ENCODE results near the gene C2orf81.
"Not testable (repeated sequence)": the region's sequence is repeated elsewhere in the genome, so short reads cannot be mapped to it uniquely, and the experiment has no call there.

C2orf81 gene

DNA sequence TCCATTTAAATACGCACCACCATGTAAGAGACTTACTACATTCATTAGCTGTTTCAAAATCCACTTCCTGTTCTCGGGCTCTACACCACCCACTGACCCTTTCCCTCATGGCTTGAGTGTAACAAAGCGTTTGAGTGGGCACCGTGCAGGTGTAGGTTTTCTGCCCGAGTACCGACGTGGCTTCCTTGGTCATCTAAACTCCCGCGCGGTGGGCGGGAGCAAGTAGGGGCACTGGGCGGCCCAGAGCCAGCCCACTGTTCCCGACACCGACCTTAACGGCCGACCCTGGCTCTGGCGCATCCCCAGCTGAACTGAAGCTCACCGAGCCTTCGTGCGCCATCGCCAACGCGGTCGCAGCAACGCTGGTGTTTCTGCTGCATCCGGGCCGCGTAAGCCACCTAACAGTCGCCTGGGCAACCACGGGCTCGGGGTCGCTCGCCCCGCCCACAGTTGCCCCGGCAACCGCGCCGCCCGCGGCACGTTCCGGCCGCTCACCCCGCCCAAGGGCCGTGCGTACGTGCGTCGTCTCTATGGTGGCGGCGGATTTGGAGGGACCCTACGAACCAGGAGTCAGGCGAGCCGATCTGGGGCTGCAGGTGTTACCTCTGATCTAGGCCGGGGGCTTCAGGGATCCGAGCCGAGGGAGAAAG is at the start of gene C2orf81, which contains the start of gene WDR54:
Gene C2orf81 (minus strand): TSS at position 399 of the 650 bp plus-strand sequence. CDS start 59 bp downstream, at position 340.
Gene WDR54 (plus strand): TSS at position 510 of the 650 bp plus-strand sequence. CDS start 424 bp downstream, outside the sequence.
- peak; percentile 90 to 91 for DNase-seq

DNA sequence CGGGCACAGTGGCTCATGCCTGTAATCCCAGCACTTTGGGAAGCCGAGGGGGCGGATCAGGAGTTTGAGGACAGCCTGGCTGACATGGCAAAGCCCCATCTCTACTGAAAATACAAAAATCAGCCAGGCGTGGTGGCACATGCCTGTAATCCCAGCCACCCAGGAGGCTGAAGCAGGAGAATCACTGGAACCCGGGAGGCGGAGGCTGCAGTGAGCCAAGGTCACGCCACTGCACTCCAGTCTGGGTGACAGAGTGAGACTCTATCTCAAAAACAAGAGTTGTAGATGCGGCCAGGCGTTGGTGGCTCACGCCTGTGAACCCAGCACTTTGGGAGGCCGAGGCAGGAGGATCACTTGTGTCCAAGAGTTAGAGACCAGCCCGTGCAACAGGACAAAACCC is 49.3 kb upstream of the C2orf81 start:
- DNase-seq, result not testable (repeated sequence)

DNA sequence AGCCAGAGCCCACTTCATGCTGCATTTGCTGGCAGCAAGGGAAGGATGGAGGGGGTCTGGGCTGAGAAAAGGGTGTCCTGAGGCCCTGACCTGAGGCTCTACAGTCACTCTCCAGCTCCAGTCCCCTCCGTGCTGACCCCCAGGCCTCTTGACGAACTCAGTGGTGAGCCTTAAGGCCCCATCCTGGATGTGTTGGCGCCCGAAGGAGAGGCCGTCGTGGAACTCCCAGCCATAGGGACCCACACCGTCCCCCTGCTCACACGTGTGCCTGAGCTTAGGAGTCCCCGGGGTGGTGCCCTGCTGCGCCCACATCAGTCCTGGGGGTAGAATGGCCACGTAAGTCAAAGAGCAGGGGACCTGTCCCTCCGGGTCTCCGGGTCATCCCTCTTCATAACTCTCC is 43.0 kb upstream of the C2orf81 start:
- no peak for DNase-seq

DNA sequence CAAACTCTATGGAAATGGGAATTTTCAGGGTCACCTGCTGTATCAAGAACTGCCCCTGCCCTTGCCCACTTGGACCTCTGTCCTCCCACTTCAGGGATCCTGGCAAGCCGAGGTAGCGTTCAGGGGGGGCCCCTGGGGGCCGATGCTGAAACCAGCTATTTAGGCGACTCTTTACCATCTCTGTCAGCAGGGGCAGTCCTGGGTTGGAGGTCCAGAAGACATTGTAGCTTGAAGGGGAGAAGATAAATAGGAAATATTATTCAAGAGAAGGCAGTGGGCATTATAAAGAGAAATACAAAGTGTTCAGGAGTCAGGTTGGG is 41.3 kb upstream of the C2orf81 start:
- no peak for DNase-seq

DNA sequence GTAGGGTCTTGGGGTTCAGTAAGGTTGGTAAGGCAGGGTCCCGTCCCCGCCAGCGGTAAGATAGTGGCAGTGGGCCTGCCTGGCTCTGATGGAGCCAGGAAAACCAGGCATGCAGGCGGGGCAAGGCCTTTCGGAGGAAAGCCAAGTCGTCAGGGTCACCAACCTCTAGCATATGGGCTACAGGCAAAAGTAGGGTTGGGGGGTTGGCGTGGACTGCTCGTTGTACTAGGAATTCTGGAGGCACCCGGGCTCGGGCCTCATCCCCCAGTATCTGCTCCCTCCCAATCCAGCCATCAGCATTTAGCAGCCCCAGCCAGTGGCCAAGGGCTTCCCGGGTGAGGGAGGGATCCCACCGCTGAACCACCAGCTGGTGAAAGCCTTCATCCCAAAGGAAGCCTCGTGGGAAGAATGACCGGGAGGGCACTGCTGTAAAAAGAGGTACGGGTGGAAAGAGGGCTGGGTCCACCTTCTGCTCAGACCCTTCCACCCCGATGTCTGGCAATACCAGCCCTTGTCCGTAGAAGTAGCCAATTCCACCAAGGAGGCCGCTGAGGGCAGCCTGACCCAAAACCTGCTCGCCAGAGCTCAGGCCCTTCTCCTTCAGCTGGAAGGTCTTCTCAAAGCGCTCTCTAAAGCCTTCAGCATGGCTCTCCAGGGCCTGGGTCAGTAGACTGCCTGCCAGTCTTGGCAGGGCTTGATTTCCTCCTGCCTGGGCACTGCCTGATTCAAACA is 40.8 kb upstream of the C2orf81 start:
- DNase-seq, result no peak

DNA sequence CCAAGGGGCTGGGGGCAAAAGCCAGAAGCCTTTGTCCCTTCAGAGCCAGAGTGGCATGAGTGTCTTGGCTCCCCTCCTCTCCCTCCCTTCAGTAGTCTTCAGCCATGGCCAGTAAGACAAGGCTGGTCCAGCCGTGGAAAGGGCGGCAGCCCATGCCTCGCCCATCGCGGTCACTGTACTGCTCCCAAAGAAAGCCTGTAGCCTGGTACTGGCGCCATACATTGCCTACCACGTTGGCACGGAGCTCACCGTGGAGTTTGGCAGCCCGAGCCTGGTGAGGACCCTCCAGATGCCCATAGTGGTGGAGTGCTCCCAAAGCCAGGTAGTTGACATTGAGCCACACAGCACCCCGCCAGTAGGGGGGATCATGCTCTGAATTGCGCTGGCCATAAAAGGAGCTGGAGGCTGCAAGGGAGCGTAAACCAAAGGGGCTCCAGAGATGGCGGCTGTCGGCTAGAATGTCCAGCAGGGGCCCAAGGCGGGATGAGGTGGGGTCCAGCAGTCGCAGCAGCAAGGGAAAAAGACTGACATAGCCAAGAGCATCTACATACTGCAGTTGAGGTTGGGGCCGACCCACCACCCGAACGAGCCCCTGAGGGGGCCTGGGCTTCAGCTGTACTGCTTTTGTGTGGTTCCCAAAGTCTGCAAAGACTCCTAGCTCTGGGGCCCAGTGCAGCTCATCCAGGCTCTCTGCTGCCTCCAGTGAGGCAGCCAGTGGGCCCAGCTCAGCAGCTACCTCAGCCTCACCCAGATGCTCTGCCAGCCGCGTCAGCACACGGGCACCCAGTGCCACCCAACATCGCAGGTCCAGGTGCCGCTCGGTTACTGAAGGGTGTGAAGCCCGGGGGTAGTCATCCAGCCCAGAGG is 40.0 kb upstream of the C2orf81 start:
- DNase-seq, result no peak

DNA sequence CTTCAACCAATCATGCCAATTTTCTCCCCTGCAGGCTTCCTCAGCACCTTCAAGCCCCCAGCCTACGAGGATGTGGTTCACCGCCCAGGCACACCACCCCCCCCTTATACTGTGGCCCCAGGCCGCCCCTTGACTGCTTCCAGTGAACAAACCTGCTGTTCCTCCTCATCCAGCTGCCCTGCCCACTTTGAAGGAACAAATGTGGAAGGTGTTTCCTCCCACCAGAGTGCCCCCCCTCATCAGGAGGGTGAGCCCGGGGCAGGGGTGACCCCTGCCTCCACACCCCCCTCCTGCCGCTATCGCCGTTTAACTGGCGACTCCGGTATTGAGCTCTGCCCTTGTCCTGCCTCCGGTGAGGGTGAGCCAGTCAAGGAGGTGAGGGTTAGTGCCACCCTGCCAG is 38.8 kb upstream of the C2orf81 start:
- DNase-seq, result not testable (repeated sequence)

DNA sequence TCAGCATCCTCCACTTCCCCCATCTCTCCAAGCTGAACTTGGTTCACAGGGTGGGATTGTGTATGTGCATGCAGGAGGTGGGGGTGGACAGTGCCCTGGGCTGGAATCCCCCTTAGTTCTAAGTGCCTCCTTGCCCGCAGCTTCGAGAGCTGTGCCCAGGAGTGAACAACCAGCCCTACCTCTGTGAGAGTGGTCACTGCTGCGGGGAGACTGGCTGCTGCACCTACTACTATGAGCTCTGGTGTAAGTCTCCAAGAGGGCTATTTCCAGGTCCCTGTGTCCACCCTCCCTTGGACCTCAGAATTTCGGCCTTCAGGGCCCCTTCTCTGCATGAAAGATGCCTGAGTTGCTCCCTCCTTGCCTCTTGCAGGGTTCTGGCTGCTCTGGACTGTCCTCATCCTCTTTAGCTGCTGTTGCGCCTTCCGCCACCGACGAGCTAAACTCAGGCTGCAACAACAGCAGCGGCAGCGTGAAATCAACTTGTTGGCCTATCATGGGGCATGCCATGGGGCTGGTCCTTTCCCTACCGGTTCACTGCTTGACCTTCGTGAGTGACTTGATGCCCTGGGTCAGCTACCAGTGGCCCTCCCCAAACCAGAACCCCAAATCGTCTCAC is 38.2 kb upstream of the C2orf81 start:
- DNase-seq, result not testable (repeated sequence)

DNA sequence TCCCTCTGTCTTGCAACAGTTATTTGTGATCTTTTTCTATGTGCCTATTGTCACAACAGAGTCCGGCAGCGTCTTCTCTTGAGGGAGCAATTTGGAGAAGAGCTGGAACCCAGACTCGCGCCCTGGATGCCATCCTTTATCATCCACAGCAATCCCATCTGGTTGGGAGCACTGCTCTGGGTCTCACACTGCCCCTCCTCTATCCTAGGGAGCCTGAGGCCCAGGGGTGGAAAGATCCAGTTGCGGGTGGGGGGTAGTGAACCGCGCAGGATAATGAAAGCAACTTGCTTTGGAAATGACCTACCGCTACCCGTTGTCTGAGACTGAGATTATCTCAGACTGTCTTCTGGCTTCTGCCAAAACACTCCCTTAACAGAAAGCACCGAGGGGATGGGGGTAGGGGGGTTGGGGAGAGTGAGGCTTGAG is 37.5 kb upstream of the C2orf81 start:
- no peak for DNase-seq

DNA sequence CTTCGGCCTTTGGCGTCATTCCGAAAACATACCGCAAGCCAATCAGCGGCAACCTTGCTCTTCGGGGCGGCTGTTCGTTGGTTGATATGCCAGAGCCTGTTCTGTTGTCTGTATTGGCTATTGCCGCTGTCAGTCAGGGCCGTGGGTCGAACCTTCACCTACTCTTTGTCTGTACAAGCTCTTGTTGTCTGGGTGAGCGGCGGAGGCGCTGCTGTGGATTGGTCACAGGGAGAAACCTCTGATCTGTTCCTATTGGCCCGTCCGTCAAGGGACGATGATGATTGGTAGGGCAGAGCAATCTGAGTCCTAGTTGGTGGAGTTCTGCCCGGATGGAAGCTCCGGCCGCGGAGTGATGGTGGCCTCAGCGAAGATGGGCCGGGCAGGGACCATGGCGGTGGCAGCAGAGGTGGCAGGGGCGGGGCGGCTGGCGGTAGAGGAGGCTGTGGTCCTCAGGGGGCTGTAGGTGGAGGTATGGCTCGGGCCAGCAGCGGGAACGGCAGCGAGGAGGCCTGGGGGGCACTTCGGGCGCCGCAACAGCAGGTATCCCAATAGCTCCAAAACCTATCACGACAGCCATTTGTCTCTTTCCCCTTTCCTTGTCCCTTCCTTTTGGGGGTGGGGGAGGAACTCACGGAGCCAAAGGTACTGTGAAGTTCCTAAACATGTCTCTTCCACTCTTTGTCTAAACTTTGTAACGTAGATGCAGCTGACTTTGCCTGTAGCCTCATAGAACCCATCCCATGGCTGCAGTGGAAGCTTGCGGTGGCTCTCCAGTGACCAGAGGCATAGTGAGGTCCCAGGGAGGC is 36.9 kb upstream of the C2orf81 start, which contains the start of gene WBP1:
Gene WBP1 (plus strand): TSS at position 307 of the 806 bp plus-strand sequence. CDS start 165 bp downstream, at position 472.
- peak; percentile 98 to 99 for DNase-seq

DNA sequence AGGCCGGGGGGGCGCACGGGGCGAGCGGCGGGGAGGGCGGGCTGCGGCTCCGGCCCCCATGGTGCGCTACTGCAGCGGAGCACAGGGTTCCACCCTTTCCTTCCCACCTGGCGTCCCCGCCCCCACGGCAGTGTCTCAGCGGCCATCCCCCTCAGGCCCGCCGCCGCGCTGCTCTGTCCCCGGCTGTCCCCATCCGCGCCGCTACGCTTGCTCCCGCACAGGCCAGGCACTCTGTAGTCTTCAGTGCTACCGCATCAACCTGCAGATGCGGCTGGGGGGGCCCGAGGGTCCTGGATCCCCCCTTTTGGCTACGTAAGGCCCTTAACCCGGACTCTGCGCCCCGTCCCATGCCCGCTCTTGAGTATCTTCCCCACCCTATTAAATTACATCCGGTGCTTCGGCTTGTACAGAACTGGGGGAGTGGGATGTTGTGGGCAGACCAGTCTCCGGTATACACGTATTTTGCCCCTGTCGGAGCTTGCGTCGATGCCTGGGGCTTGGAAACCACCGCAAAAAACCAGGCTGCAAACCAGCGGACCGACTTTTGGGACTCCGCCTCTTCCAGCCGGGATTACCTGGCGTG is 36.2 kb upstream of the C2orf81 start:
- DNase-seq, result peak; percentile 76 to 86

DNA sequence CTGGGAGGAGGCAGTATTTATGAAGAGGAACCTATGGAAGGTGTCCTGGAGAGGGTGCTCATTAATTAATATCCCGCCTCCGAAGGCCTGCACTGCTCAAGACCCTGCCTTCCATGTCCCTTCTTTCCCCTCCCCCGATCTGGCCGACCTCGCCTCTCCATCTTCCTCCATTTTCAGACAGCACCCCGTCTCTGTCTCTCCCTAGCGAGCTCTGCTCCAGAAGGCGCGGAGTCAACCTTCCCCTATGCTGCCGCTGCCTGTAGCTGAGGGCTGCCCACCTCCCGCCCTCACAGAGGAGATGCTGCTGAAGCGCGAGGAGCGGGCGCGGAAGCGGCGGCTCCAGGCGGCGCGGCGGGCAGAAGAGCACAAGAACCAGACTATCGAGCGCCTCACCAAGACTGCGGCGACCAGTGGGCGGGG is 35.7 kb upstream of the C2orf81 start:
- no peak for DNase-seq

DNA sequence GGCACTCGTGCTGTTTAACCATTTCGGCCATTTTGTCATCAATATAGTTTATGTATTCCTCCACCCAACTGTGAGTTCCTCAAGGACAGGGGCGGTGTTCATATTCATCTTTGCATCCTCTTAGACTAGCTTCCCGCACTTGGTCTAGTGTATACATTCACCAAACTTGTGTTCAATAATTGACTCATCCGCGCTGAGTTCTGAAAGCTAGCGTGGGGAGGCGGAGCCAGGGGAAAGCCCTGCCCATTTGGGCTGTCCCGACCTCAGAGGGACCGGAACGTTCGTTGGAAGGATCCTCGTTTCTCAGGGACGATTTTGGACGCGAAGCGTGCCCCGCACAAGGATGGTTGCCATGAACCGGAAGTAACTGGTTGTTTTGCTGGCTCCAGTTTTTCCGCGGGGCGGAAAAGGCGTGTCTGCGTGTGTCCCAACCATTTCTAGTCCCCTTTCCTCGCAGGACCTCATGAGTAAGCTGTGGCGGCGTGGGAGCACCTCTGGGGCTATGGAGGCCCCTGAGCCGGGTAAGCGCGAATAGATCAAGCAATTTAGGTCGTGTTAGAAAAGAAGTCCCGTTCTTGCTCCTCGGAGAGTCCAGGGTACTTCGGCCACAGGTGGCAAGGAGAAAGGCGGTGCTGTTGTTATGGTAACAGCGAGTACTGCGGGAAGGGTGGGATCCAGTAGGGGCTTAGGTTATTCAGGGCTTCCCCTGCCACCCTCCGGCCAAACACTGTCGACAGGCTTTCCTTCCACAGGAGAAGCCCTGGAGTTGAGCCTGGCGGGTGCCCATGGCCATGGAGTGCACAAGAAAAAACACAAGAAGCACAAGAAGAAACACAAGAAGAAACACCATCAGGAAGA is 33.5 kb upstream of the C2orf81 start, which contains the start of gene INO80B:
Gene INO80B (plus strand): TSS at position 434 of the 858 bp plus-strand sequence. CDS start 30 bp downstream, at position 464.
- peak; percentile 95 to 98 for DNase-seq

DNA sequence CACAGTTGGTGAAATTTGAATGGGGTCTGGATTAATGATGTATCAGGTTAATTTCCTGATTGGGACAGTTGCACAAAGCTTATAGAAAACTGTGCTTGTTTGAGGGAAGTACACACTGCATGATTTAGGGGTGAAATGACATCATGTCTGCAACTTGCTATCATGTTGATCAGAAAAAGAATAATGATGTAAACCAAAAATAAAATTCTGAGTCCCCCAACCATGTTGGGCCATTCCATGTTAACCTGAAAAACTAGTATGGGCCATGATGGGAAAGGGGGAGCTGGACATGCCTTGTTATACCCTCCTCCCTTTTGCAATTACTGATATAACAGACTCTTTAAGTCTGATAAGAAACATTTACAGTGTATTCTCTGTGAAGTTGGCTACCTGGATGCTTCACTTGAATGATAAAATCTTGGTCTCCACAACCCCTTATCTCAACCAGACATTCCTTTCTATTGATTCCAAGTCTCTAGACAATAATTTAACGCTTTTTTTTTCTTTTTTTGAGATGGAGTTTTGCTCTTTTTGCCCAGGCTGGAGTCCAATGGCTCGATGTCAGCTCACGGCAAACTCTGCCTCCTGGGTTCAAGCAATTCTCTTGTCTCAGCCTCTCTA is 29.3 kb upstream of the C2orf81 start:
- no peak for DNase-seq

DNA sequence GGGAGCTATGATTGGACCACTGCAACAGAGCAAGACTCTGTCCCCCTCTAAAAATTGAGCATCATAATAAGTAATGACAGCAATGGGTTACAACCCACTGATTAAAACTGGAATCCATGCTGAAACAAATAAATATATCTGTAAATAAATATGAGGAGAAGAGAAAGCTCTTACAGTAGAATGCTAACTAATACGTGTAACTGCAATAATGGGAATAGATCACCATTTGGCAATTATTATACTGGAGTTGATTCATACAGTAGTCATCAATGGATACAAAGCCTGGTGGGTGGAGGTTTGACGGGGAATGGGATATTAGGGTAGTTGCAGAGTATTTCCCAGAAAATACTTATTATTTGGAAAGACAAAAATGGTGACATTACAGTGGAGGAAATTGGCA is 27.4 kb upstream of the C2orf81 start:
- no peak for DNase-seq

DNA sequence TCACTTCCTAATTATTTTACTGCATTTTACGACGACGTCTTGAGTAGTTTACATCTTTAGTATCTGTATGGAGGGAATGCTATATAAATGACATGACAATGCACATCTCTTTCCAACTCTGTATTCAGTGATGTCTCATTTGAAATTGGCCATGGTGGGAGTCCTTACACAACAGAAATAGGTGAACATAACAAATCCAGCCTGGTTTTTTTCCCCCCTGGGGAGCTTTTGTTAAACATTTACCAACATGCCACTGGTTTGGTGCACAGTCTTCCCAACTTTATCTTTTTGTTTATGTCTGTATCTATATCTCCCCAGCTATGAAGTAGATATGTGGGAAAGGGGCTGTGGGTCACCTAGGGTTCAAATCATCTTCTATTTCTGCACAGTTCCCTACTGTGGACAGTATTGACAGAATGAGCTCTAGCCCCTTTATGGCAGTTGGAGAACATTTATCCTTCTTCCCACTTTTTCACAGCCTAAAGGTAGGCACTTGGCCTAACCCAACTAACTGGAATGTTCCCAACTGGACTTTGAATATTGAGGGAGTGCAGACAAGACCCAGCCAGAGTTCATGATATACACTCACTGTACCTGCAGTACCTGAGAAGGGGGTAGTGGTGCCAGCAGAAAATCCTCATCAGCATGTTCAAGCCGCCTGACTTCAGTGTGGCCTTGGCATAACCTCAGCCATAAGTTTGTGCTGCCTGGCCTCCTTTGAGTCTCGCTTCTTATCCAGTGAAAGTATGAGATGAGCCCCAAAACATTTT is 26.0 kb upstream of the C2orf81 start:
- DNase-seq, result no peak

DNA sequence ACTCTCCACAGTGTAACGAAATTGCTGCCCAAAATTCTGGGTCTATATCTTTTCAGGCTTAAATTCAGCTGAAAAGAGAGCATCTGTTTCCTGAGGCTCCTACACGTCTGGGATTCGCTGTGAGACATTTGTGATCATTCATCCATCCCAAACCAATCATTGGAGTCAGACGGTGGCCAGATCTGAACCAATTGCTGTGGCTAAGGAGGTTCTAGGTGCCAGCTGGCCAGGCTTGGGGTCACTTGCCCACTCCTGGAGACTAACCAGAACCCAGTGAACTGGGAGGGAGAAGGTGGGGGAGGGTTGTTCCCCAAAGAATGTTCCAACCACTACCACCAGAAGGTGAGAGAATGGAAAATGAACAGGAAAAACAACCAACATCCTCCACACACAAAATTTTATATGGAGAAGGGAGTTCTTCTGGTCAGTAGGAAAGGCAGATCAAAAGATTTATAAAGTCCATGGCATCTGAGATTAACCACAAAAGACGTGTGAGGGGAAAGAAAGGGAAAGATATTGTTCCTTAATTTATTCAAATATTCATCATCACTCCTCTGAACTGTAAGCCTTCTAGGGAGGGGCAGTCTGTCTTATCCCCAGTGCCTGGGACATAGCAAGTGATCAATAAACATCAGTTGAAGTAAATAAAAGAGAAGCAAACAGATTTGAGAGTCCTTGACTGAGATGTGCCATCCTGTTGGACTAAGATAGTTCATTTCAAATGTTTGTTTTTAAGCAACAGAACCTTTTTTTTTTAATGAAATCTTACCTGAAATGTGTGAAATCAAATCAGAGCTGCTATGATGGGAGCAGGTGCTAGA is 23.3 kb upstream of the C2orf81 start:
- DNase-seq, result no peak
